Right ventricle myocardium superior (tissue), 1 donor: ENCODE results near the gene OR51B5. TPM values are rescaled to one million over a fixed set of nuclear protein-coding genes. Genes with fewer than 3 reads are reported as not detected.
"Not testable (repeated sequence)": the region's sequence is repeated elsewhere in the genome, so short reads cannot be mapped to it uniquely, and the experiment has no call there.

Experiments used
- ATAC-seq: fragments of 200-7000 bp; cut with Tn5 transposase; one replicate; pipeline ENCODE4 v1.9.1; 2020; ENCODE audit warnings: mild to moderate bottlenecking; ENCODE audit not compliant: poor library complexity
- DNase-seq: peaks from one replicate; pipeline ENCODE4 v3.0.0-alpha.2; 2020
- intact Hi-C: fragments of 100-400 bp; cut with DNase I; formaldehyde crosslinking; loops from one replicate; pipeline ENCODE4 v1.11.2; 2022
- total RNA-seq: library from RNA; stranded (reverse); fragmentation: NEBNext Ultra II Directional; extraction: Animal tissue kit (Norgen Biotek cat#: 25700); gene quantifications from one replicate; pipeline ENCODE4 v1.2.1, GENCODE V29; 2021
- donor health status: DM: no; HTN: yes; CAD: no; lungs with severe emphysema.

The OR51B5 gene
- total RNA-seq, 1 donor from 2014 or later, result not detected

DNA sequence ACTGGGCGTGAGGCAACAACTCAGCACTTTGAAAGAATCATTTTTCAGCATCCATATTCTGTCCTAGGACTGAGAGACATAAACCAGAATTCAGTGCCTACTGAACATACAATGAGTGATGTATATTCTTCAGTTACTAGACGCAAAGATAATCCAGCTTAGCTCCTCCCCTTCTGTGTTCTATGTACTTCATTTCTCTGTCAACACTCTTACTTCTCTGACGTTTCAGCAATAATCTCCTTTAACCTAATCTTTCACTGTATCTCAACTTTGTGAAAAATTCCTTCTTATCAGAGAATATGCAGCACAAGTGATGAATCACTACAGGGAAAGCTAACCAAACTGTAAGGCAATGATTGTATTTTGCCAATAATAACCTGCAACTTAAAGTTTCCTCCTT, 2.5 kb upstream of the OR51B5 start:
- intact Hi-C loops, result no loop called here
- no peak for ATAC-seq
- no peak for DNase-seq

GRCh38 chr11:5339771-5340322, 3.5 kb downstream of the OR51B5 start:
- intact Hi-C loops, result no loop called here
- DNase-seq (no peak), ATAC-seq (no peak)

GRCh38 chr11:5337253-5337652, 6.1 kb downstream of the OR51B5 start:
- DNase-seq, intact Hi-C loops, ATAC-seq: not testable (repeated sequence)

DNA sequence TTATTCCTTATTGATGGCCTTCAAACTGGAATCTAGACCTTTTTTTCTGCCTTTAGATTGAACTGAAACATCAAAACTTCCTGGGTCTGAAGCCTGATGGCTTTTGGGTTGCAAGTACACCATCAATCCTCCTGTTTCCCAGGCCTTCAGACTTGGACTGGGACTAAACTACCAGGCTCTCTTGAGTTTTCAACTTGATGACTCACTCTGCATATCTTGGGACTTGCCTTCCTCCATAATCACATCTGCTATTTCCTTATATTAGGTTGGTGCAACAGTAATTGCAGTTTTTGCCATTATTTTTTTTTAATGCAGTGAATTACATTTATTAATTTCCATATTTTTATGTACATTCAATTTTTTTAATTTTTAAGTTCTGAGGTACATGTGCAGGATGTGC, 7.0 kb downstream of the OR51B5 start:
- no peak for ATAC-seq
- no peak for DNase-seq
- intact Hi-C loops, result no loop called here

DNA sequence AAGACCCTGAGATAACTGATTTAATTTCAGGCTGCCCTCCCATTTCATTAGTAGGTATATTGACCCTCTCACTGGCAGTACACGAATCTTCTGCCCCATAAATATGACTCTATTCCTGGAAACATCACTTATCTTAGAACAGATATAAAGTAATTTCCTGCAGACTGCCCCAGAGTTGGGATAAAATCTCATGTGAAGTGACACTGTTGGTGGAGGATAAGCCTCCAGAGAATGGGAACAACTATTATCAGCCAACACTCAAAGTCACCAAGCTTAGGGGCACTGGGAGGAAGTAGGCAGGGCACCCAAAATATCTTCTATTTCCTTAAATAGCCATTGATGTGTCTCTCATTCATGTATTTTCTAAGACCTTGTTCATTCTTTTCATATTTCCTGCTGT, 8.2 kb downstream of the OR51B5 start:
- no peak for ATAC-seq
- DNase-seq, result no peak
- intact Hi-C loops, result no loop called here

DNA sequence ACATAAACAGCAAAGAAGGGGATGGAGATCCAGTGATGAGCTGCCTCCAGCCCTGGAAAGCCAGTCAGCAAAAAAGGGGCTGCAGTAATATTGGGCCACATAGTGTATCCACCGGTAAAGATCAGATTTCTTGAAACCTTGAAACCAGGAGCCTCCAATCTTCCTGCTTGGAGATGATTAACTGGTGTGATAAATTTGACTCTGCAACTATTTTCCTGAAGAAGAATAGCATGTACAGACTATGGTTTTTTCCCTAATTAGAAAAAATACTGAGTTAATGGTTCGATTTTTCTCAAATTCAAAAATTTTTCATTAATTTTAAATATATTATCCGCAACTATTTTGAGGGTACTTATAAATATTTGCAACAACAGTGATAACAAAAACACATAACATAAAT, 19.1 kb downstream of the OR51B5 start, which contains the start of gene OR51B2:
Gene OR51B2, minus strand, starts transcription at position 101 of the 400 bp plus-strand sequence. Its CDS starts 0 bp downstream, at position 101.
- DNase-seq, result no peak
- intact Hi-C loops, result no loop called here
- ATAC-seq, result no peak

- no peak for ATAC-seq
- intact Hi-C loops, result no loop called here
- DNase-seq, result no peak
These were observed 26.0 kb downstream of the OR51B5 start for GRCh38 chr11:5317292-5317691.

- intact Hi-C loops, ATAC-seq, DNase-seq: not testable (repeated sequence)
These were observed 29.8 kb downstream of the OR51B5 start for GRCh38 chr11:5313326-5314023.

DNA sequence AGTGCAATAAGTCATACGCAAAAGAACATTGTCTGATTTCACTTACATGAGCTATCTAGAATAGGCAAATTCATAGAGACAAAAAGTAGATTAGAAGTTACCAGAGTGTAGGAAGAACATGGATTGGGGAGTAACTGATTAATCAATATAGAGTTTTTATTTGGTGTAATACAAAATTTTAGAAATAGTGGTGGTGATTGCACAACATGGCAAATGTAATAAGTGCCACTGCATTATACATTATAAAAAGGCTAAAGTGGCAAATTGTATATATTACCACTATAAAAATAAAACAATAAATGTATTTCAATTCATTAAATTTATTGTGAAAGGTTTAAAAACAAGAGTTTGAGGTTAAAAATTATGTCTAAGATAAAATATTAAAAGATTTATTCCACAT, 32.9 kb downstream of the OR51B5 start:
- intact Hi-C loops, result no loop called here

GRCh38 chr11:5307256-5308019, 35.9 kb downstream of the OR51B5 start:
- no peak for DNase-seq
- no peak for ATAC-seq
- intact Hi-C loops, result no loop called here

More for the DNA sequence above, 32.9 kb downstream of the OR51B5 start:
- DNase-seq (no peak), ATAC-seq (no peak)

- intact Hi-C loops, result no loop called here
- no peak for ATAC-seq
- DNase-seq, result no peak
These were observed 39.3 kb downstream of the OR51B5 start for GRCh38 chr11:5304046-5304445.

DNA sequence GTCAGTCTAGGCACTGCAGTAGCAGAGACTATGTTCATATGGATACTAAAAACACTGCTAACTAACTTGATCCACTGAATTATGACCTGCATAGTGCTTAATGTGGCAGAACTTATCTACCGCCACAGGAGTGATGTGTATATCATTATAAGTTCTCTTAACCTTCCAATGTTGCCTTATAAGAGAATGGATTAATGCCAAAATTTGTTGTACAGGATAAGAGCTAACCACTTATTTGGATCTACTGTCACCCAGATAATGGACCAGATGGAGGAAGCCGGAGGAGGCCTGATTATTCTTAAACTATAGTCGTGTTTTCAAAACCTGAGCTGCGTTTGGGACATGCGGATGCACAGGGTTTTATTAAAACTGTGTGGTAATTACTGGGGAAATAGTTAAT, 39.7 kb downstream of the OR51B5 start:
- intact Hi-C loops, result no loop called here
- ATAC-seq (no peak), DNase-seq (no peak)

GRCh38 chr11:5301846-5302245, 41.5 kb downstream of the OR51B5 start, which contains the start of gene OR51B4:
OR51B4 (minus strand) TSS chr11:5301946; CDS start chr11:5301946, 0 bp downstream.
- intact Hi-C loops, result no loop called here
- ATAC-seq (no peak), DNase-seq (no peak)

- DNase-seq, result no peak
- ATAC-seq, result no peak
- intact Hi-C loops, result no loop called here
These were observed 43.1 kb downstream of the OR51B5 start for GRCh38 chr11:5300251-5300650.

GRCh38 chr11:5298451-5298850, 44.9 kb downstream of the OR51B5 start:
- intact Hi-C loops, result no loop called here
- ATAC-seq (no peak), DNase-seq (no peak)

DNA sequence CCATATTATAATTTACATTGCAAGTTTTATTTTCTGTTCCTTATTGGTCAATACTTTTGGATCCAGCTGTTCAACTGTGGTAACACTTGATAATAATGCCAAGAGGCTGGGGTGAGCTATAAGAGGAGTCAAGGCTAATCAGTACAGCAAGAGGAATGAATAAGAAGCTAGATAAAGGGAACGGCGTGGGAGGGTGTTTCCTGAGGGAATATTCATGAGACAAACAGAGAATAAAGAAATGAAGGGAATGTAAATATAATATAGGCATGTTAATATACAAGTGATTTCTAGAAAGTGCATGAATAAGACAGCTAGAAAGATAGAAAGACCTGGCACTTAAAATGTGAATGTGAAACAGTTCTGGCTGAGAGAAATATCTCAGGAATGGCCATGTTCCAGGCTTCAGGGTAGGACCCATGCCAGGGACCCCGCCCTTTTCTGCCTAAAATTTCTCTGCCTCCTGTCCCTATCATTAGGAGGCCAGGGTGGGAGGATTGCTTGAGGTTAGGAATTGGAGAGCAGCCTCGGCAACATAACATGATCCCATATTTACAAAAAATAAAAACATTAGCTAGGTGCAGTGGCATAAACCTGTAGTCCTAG, 45.5 kb downstream of the OR51B5 start:
- DNase-seq (no peak), ATAC-seq (no peak)
- intact Hi-C loops, result no loop called here

DNA sequence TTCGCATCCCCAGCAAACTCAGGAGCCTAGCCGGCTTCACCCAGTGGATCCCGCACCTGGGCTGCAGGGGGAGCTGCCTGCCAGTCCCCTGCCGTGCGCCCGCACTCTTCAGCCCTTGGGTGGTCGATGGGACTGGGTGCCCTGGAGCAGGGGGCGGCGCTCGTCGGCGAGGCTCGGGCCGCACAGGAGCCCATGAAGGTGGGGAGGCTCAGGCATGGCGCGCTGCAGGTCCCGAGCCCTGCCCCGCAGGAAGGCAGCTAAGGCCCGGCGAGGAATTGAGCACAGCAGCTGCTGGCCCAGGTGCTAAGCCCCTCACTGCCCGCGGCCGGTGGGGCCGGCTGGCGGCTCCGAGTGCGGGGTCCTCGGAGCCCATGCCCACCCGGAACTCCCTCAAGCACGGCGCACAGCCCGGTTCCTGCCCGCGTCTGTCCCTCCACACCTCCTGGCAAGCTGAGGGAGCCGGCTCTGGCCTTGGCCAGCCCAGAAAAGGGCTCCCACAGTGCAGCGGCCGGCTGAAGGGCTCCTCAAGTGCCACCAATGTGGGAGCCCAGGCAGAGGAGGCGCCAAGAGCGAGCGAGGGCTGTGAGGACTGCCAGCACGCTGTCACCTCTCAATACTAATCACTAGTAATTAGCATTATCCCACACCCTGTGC, 48.9 kb downstream of the OR51B5 start:
- DNase-seq, ATAC-seq, intact Hi-C loops: not testable (repeated sequence)

GRCh38 chr11:5293028-5293427, 50.3 kb downstream of the OR51B5 start:
- no peak for ATAC-seq
- intact Hi-C loops, result no loop called here

More at GRCh38 chr11:5293028-5293427, 50.3 kb downstream of the OR51B5 start:
- DNase-seq, result no peak
